Ascending aorta (tissue), 2 donors: ENCODE results near the gene ABHD11. TPM values are rescaled to one million over a fixed set of nuclear protein-coding genes. Genes with fewer than 3 reads are reported as not detected.

Experiments
- DNase-seq, 2 donors: peaks; one replicate each; pipeline ENCODE4 v3.0.0-alpha.2; 2019; ENCODE audit warnings: low spot score in 2 of 2
- H3K27ac ChIP-seq, 2 donors: fragments of 200-600 bp; sonication (generic); one replicate each; pipeline ENCODE4 v1.5.1; 2016 to 2017; ENCODE audit warnings: mild to moderate bottlenecking in 1 of 2
- H3K27me3 ChIP-seq: fragments of 200-600 bp; sonication (generic); one replicate; pipeline ENCODE4 v1.5.1; 2017
- H3K36me3 ChIP-seq, 2 donors: fragments of 200-600 bp; sonication (generic); one replicate each; pipeline ENCODE4 v1.5.1; 2016
- H3K4me1 ChIP-seq, 2 donors: fragments of 200-600 bp; sonication (generic); one replicate each; pipeline ENCODE4 v1.5.1; 2016 to 2017; ENCODE audit warnings: mild to moderate bottlenecking in 1 of 2
- H3K4me3 ChIP-seq, 2 donors: fragments of 200-600 bp; sonication (generic); one replicate each; pipeline ENCODE4 v1.5.1; 2016 to 2017; ENCODE audit warnings: mild to moderate bottlenecking in 1 of 2
- H3K9me3 ChIP-seq, 2 donors: fragments of 200-600 bp; sonication (generic); one replicate each; pipeline ENCODE4 v1.5.1; 2016
- CTCF ChIP-seq, 3 experiments: fragments of 200-600 bp in 2 of 3; fragments of 450-650 bp in 1 of 3; sonication (generic) in 2 of 3; IDR thresholded peaks; one replicate each; pipeline ENCODE4 v1.5.1; 2016 to 2019; ENCODE audit warnings: antibody characterized with exemption in 3 of 3, mild to moderate bottlenecking in 1 of 3, moderate library complexity in 1 of 3
- intact Hi-C: fragments of 100-400 bp; cut with DNase I; formaldehyde crosslinking; loops from one replicate; pipeline ENCODE4 v1.15.1; 2023
- total RNA-seq: library from RNA; depleted of rRNA; stranded (reverse); fragments of >200 nt; gene quantifications from one replicate; pipeline ENCODE4 v1.1.0, GENCODE V29; 2016

Gene ABHD11
- total RNA-seq, 1 donor from 2014 or later, result 55.7 TPM

GRCh38 chr7:73704640-73705550, 33.7 kb downstream of the ABHD11 start:
- H3K4me1 ChIP-seq, result peaks cover 0 to 16% of the 10 kb centered on the region in 2 donors
- H3K9me3 ChIP-seq, result no peaks in the 10 kb centered on the region
- DNase-seq, result peak; percentile 38 to 78
- intact Hi-C loops, result no loop called here
- H3K27ac ChIP-seq, result peak overlapping the region; percentile 27 to 63
- no peaks in the 10 kb centered on the region for H3K27me3 ChIP-seq
- peaks cover 8 to 27% of the 10 kb centered on the region in 2 donors for H3K36me3 ChIP-seq
- TF ChIP-seq CTCF (IDR thresholded peaks at IDR 0.05), result no peak
- H3K4me3 ChIP-seq, result peak overlapping the region in 1 of 2 donors; percentile 7

- Histone ChIP-seq H3K36me3 (peaks cover 14 to 36% of the 10 kb centered on the region in 2 donors), H3K9me3 (no peaks in the 10 kb centered on the region), H3K4me1 (peaks cover 0 to 16% of the 10 kb centered on the region in 2 donors), H3K27ac (peak overlapping the region in 1 of 2 donors; percentile 63), H3K4me3 (peak overlapping the region in 1 of 2 donors; percentile 15), H3K27me3 (no peaks in the 10 kb centered on the region)
- intact Hi-C loops, result no loop called here
- no peak for TF ChIP-seq CTCF (IDR thresholded peaks at IDR 0.05)
- DNase-seq, result no peak
Observed at GRCh38 chr7:73703757-73704639, 34.6 kb downstream of the ABHD11 start.

- no peak for DNase-seq
- H3K27ac ChIP-seq, result no peak overlapping the region
- intact Hi-C loops, result no loop called here
- no peaks in the 10 kb centered on the region for H3K9me3 ChIP-seq
- no peak overlapping the region for H3K4me3 ChIP-seq
- H3K27me3 ChIP-seq, result no peaks in the 10 kb centered on the region
- H3K4me1 ChIP-seq, result peaks cover 0 to 16% of the 10 kb centered on the region in 2 donors
- peaks cover 18 to 44% of the 10 kb centered on the region in 2 donors for H3K36me3 ChIP-seq
- no peak for TF ChIP-seq CTCF (IDR thresholded peaks at IDR 0.05)
Observed at GRCh38 chr7:73703225-73703624, 35.4 kb downstream of the ABHD11 start.

GRCh38 chr7:73702665-73703064, 35.9 kb downstream of the ABHD11 start:
- Histone ChIP-seq H3K4me3 (no peak overlapping the region), H3K36me3 (peaks cover 24 to 49% of the 10 kb centered on the region in 2 donors), H3K27me3 (no peaks in the 10 kb centered on the region), H3K9me3 (no peaks in the 10 kb centered on the region), H3K4me1 (peaks cover 0 to 16% of the 10 kb centered on the region in 2 donors), H3K27ac (no peak overlapping the region)
- intact Hi-C loops, result no loop called here
- no peak for TF ChIP-seq CTCF (IDR thresholded peaks at IDR 0.05)
- DNase-seq, result no peak

- Histone ChIP-seq H3K27ac (no peak overlapping the region), H3K4me3 (no peak overlapping the region), H3K9me3 (no peaks in the 10 kb centered on the region), H3K4me1 (peaks cover 0 to 16% of the 10 kb centered on the region in 2 donors), H3K27me3 (no peaks in the 10 kb centered on the region), H3K36me3 (peaks cover 28 to 54% of the 10 kb centered on the region in 2 donors)
- DNase-seq, result no peak
- intact Hi-C loops, result no loop called here
- no peak for TF ChIP-seq CTCF (IDR thresholded peaks at IDR 0.05)
Observed at GRCh38 chr7:73702226-73702625, 36.4 kb downstream of the ABHD11 start.
